Stomach (tissue), 9 donors: ENCODE results near the gene CARHSP1. TPM values are rescaled to one million over a fixed set of nuclear protein-coding genes. Genes with fewer than 3 reads are reported as not detected.

Experiments used
- DNase-seq, 2 donors: peaks; one replicate each; pipeline versions ENCODE4 v3.0.0 to v3.0.0-alpha.2; 2013 to 2019
- H3K27ac ChIP-seq, 5 donors: fragments of 200-600 bp in 4 of 5; sonication (generic) in 4 of 5; one replicate each; pipeline ENCODE4 v1.5.1; 2013 to 2019; ENCODE audit warnings: mild to moderate bottlenecking in 1 of 5, moderate library complexity in 1 of 5
- H3K27me3 ChIP-seq, 3 donors: fragments of 200-600 bp; sonication (generic); one replicate each; pipeline ENCODE4 v1.5.1; 2017 to 2019; ENCODE audit warnings: mixed run types in 1 of 3
- H3K36me3 ChIP-seq, 4 donors: fragments of 200-600 bp; sonication (generic); 1 replicate in 3 of 4; 2 replicates in 1 of 4; pipeline ENCODE4 v1.5.1; 2016 to 2019
- H3K4me1 ChIP-seq, 4 donors: fragments of 200-600 bp; sonication (generic); one replicate each; pipeline ENCODE4 v1.5.1; 2016 to 2019
- H3K4me3 ChIP-seq, 4 donors: fragments of 200-600 bp; sonication (generic) in 3 of 4; one replicate each; pipeline ENCODE4 v1.5.1; 2016 to 2019; ENCODE audit warnings: mild to moderate bottlenecking in 1 of 4
- H3K9me3 ChIP-seq, 4 donors: fragments of 200-600 bp; sonication (generic); one replicate each; pipeline ENCODE4 v1.5.1; 2016 to 2019
- CTCF ChIP-seq, 7 experiments: fragments of 450-650 bp in 4 of 7; fragments of 200-600 bp in 3 of 7; sonication (generic) in 3 of 7; IDR thresholded peaks; one replicate each; pipeline ENCODE4 v1.5.1; 2016 to 2019; ENCODE audit warnings: antibody characterized with exemption in 7 of 7, control low read depth in 2 of 7, mild to moderate bottlenecking in 1 of 7
- EP300 ChIP-seq: sonication (generic); formaldehyde crosslinking; IDR thresholded peaks from one replicate; pipeline ENCODE4 v1.6.1; 2017; ENCODE audit warnings: antibody characterized with exemption
- POLR2A ChIP-seq, 4 donors: fragments of 450-650 bp; IDR thresholded peaks; one replicate each; pipeline ENCODE4 v1.6.1; 2016; ENCODE audit warnings: antibody characterized with exemption in 4 of 4, control low read depth in 2 of 4, mild to moderate bottlenecking in 1 of 4, moderate library complexity in 1 of 4
- POLR2AphosphoS5 ChIP-seq, 3 donors: sonication (generic); formaldehyde crosslinking; IDR thresholded peaks; one replicate each; pipeline ENCODE4 v1.6.1; 2016; ENCODE audit warnings: antibody characterized with exemption in 3 of 3
- WGBS, 5 donors: extraction: QIAGEN DNeasy Blood & Tissue Kit in 3 of 5; methylation state at CpG; one replicate each; pipeline versions ENCODE4 v1.1.5 to v1.1.7; 2013 to 2018; 5-methylcytosine and 5-hydroxymethylcytosine counted together
- intact Hi-C: fragments of 100-400 bp; cut with DNase I; formaldehyde crosslinking; loops from one replicate; pipeline ENCODE4 v1.15.1; 2023; ENCODE audit warnings: low total_unique reads
- polyA plus RNA-seq, 3 donors: library from polyadenylated mRNA; stranded (reverse); fragments of 200-250 nt; gene quantifications; one replicate each; pipeline ENCODE4 v1.2.3, GENCODE V29; 2013
- total RNA-seq, 5 donors: library from RNA; depleted of rRNA; stranded (reverse); fragments of >200 nt; gene quantifications; one replicate each; pipeline versions ENCODE4 v1.1.0 to v1.2.3, GENCODE V29; 2014 to 2016
- donor health status: healthy with polysubstance abuse.
- donor health status: Bipolar disorder and iron deficiency.
- donor health status: healthy.

CARHSP1 gene
- total and polyA plus RNA-seq, 8 donors = 2.0 to 190 (median 58.5) TPM

GRCh38 chr16:8899709-8900317 lies 31.0 kb upstream of the CARHSP1 start:
- Histone ChIP-seq H3K27me3 (no peaks in the 10 kb centered on the region), H3K4me1 (no peaks in the 10 kb centered on the region), H3K9me3 (no peaks in the 10 kb centered on the region), H3K27ac (no peak overlapping the region), H3K4me3 (no peak overlapping the region), H3K36me3 (peaks cover 94 to 100% (median 100%) of the 10 kb centered on the region in 4 donors)
- WGBS, 5 donors = 84 to 92% (median 89%) methylated on average over 9 of the region's 9 CpGs
- TF ChIP-seq CTCF (IDR thresholded peaks at IDR 0.05) = no peak
- TF ChIP-seq POLR2AphosphoS5 (IDR thresholded peaks at IDR 0.05) = no peak
- TF ChIP-seq EP300 = no peak
- TF ChIP-seq POLR2A (IDR thresholded peaks at IDR 0.05) = no peak
- intact Hi-C loops = no loop called here
- DNase-seq = no peak

GRCh38 chr16:8898660-8899318 lies 30.0 kb upstream of the CARHSP1 start:
- H3K27me3 ChIP-seq = no peaks in the 10 kb centered on the region
- H3K9me3 ChIP-seq = no peaks in the 10 kb centered on the region
- H3K36me3 ChIP-seq = peaks cover 95 to 100% (median 100%) of the 10 kb centered on the region in 4 donors
- no peak for DNase-seq
- no peak overlapping the region for H3K27ac ChIP-seq
- H3K4me3 ChIP-seq = no peak overlapping the region
- no peak for TF ChIP-seq CTCF (IDR thresholded peaks at IDR 0.05)
- TF ChIP-seq POLR2A (IDR thresholded peaks at IDR 0.05) = no peak
- TF ChIP-seq POLR2AphosphoS5 (IDR thresholded peaks at IDR 0.05) = no peak
- TF ChIP-seq EP300 = no peak
- intact Hi-C loops = no loop called here
- no peaks in the 10 kb centered on the region for H3K4me1 ChIP-seq
- 88 to 97% (median 90%) methylated on average over 3 of the region's 3 CpGs for WGBS, 5 donors

- intact Hi-C loops = no loop called here
- TF ChIP-seq POLR2AphosphoS5 (IDR thresholded peaks at IDR 0.05) (no peak), POLR2A (IDR thresholded peaks at IDR 0.05) (no peak)
- Histone ChIP-seq H3K27me3 (no peaks in the 10 kb centered on the region), H3K36me3 (peaks cover 76 to 100% (median 100%) of the 10 kb centered on the region in 4 donors), H3K27ac (no peak overlapping the region), H3K4me3 (no peak overlapping the region), H3K4me1 (no peaks in the 10 kb centered on the region), H3K9me3 (no peaks in the 10 kb centered on the region)
- 91 to 97% (median 96%) methylated on average over 19 to 21 of the region's 21 CpGs for WGBS, 5 donors
- no peak for DNase-seq
Measured at GRCh38 chr16:8894736-8895334, 26.0 kb upstream of the CARHSP1 start.

GRCh38 chr16:8893976-8894690 lies 25.3 kb upstream of the CARHSP1 start:
- intact Hi-C loops = no loop called here
- DNase-seq = no peak
- WGBS, 5 donors = 86 to 91% (median 86%) methylated on average over 12 to 14 of the region's 14 CpGs

More at GRCh38 chr16:8893976-8894690, 25.3 kb upstream of the CARHSP1 start:
- Histone ChIP-seq H3K4me3 (no peak overlapping the region), H3K27ac (no peak overlapping the region), H3K9me3 (no peaks in the 10 kb centered on the region), H3K27me3 (no peaks in the 10 kb centered on the region), H3K36me3 (peaks cover 70 to 100% (median 100%) of the 10 kb centered on the region in 4 donors), H3K4me1 (no peaks in the 10 kb centered on the region)
- TF ChIP-seq EP300 = no peak
- TF ChIP-seq POLR2AphosphoS5 (IDR thresholded peaks at IDR 0.05) = no peak
- no peak for TF ChIP-seq POLR2A (IDR thresholded peaks at IDR 0.05)
- no peak for TF ChIP-seq CTCF (IDR thresholded peaks at IDR 0.05)
